ENCODE data around the gene PITPNC1. TPM values are rescaled to one million over a fixed set of nuclear protein-coding genes. Genes with fewer than 3 reads are reported as not detected.
"Not testable (repeated sequence)": the region's sequence is repeated elsewhere in the genome, so short reads cannot be mapped to it uniquely, and the experiment has no call there.

Gene PITPNC1
- total RNA-seq, 4 donors from 2014 or later: 2.3 to 8.6 (median 4.3) TPM

DNA sequence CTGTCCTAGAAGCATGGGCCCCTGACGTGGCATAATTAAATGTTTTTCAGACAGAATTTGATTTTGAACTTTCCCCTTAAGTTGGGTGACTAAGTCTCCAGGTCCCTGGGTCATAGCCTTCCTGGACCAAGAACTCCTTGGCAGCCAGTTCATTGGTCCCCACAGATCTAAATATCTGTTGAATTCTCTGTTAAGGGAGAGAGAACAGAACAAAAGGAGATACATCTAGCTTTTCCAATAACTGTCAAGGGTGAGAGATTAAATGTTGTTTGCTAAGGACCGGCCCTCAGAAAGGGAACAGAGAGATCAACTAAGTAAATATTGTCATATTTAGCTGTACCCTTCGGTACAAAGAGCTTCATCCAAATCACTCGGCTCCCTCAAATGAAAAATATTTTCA lies 262.5 kb downstream of the PITPNC1 start:
- in situ Hi-C loops (cut with MboI; ENCODE audit: low sequenced_read_pairs in 4 of 4): no loop called here
- ATAC-seq (no peak), DNase-seq (no peak)
- Histone ChIP-seq H3K4me3 (no peak overlapping the region), H3K36me3 (no peaks in the 10 kb centered on the region), H3K27me3 (no peaks in the 10 kb centered on the region), H3K9me3 (no peaks in the 10 kb centered on the region), H3K4me1 (no peaks in the 10 kb centered on the region), H3K27ac (no peak overlapping the region)
- intact Hi-C loops (cut with DNase I; ENCODE audit: low total_unique reads): no loop called here
- no peak for TF ChIP-seq POLR2A (IDR thresholded peaks at IDR 0.05)

DNA sequence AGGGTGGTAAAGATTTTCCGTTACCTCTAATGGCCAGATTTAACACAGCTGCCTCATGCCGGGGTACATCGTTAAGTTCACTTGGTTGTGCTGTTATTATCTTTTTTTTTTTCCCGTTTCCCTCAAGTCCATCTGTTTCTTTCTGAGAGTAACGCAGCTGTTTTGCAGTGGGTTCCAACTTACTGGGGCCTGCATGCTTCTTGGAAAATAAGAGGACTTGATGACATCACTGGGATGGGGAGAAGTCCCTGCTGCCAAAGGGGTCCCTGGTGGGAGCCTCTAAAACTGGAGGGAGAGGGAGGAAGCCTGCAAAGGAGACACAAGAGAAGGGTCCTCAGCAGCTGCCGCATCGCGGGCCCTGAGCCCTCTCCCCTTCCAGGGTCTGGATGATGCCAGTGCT lies 262.9 kb downstream of the PITPNC1 start:
- intact Hi-C loops (cut with DNase I; ENCODE audit: low total_unique reads): no loop called here
- no peak for TF ChIP-seq CTCF (IDR thresholded peaks at IDR 0.05 in 4 of 5, conservative IDR thresholded peaks at IDR 0.05 in 1 of 5)
- TF ChIP-seq POLR2A (IDR thresholded peaks at IDR 0.05): no peak
- DNase-seq: no peak
- Histone ChIP-seq H3K4me1 (no peaks in the 10 kb centered on the region), H3K9me3 (no peaks in the 10 kb centered on the region), H3K27ac (no peak overlapping the region), H3K27me3 (no peaks in the 10 kb centered on the region), H3K36me3 (no peaks in the 10 kb centered on the region), H3K4me3 (no peak overlapping the region)
- ATAC-seq: no peak
- in situ Hi-C loops (cut with MboI; ENCODE audit: low sequenced_read_pairs in 4 of 4): no loop called here

- Histone ChIP-seq H3K27me3 (no peaks in the 10 kb centered on the region), H3K4me1 (no peaks in the 10 kb centered on the region), H3K4me3 (no peak overlapping the region), H3K36me3 (no peaks in the 10 kb centered on the region), H3K9me3 (no peaks in the 10 kb centered on the region), H3K27ac (no peak overlapping the region)
- ATAC-seq (no peak), DNase-seq (no peak)
- intact Hi-C loops (cut with DNase I; ENCODE audit: low total_unique reads): no loop called here
- TF ChIP-seq CTCF (IDR thresholded peaks at IDR 0.05 in 4 of 5, conservative IDR thresholded peaks at IDR 0.05 in 1 of 5) (no peak), POLR2A (IDR thresholded peaks at IDR 0.05) (no peak)
- in situ Hi-C loops (cut with MboI; ENCODE audit: low sequenced_read_pairs in 4 of 4): no loop called here
Observed at GRCh38 chr17:67642488-67642887, 265.4 kb downstream of the PITPNC1 start.

- no peak for ATAC-seq
- no peak for TF ChIP-seq CTCF (IDR thresholded peaks at IDR 0.05 in 4 of 5, conservative IDR thresholded peaks at IDR 0.05 in 1 of 5)
- TF ChIP-seq POLR2A (IDR thresholded peaks at IDR 0.05): no peak
- in situ Hi-C loops (cut with MboI; ENCODE audit: low sequenced_read_pairs in 4 of 4) (no loop called here), intact Hi-C loops (cut with DNase I; ENCODE audit: low total_unique reads) (no loop called here)
- Histone ChIP-seq H3K27me3 (no peaks in the 10 kb centered on the region), H3K36me3 (no peaks in the 10 kb centered on the region), H3K4me3 (no peak overlapping the region), H3K9me3 (no peaks in the 10 kb centered on the region), H3K4me1 (no peaks in the 10 kb centered on the region), H3K27ac (no peak overlapping the region)
- no peak for DNase-seq
Observed at GRCh38 chr17:67644061-67644460, 267.0 kb downstream of the PITPNC1 start.

- H3K4me3 ChIP-seq; H3K27me3 ChIP-seq; H3K4me1 ChIP-seq; DNase-seq; H3K9me3 ChIP-seq; H3K27ac ChIP-seq; in situ Hi-C loops (cut with MboI; ENCODE audit: low sequenced_read_pairs in 4 of 4); ATAC-seq; intact Hi-C loops (cut with DNase I; ENCODE audit: low total_unique reads); H3K36me3 ChIP-seq: not testable (repeated sequence)
Observed at GRCh38 chr17:67645195-67645594, 268.1 kb downstream of the PITPNC1 start.

GRCh38 chr17:67646472-67646871 lies 269.4 kb downstream of the PITPNC1 start:
- Histone ChIP-seq H3K27ac (no peak overlapping the region), H3K4me1 (no peaks in the 10 kb centered on the region), H3K36me3 (no peaks in the 10 kb centered on the region), H3K4me3 (no peak overlapping the region), H3K9me3 (no peaks in the 10 kb centered on the region), H3K27me3 (no peaks in the 10 kb centered on the region)
- ATAC-seq (no peak), DNase-seq (no peak)
- no peak for TF ChIP-seq POLR2A (IDR thresholded peaks at IDR 0.05)
- no peak for TF ChIP-seq CTCF (IDR thresholded peaks at IDR 0.05 in 4 of 5, conservative IDR thresholded peaks at IDR 0.05 in 1 of 5)
- in situ Hi-C loops (cut with MboI; ENCODE audit: low sequenced_read_pairs in 4 of 4) (no loop called here), intact Hi-C loops (cut with DNase I; ENCODE audit: low total_unique reads) (no loop called here)

All from gastrocnemius medialis (tissue), 4 donors.